A549 (cell line): Measurements from ENCODE around the gene TTC19.

Experiments
- KDM1A ChIP-seq: fragments of 200-600 bp; sonication (generic); IDR thresholded peaks from 2 replicates; pipeline ENCODE4 v1.6.1; 2016; ENCODE audit warnings: low read depth, mild to moderate bottlenecking
- POLR2A ChIP-seq: IDR thresholded peaks from 2 replicates; pipeline ENCODE4 v1.6.1; 2012; ENCODE audit warnings: mild to moderate bottlenecking, low read length
- RCOR1 ChIP-seq: fragments of 150-350 bp; IDR thresholded peaks from 2 replicates; pipeline ENCODE4 v1.6.1; 2014; ENCODE audit warnings: antibody characterized with exemption, low read length, low read depth
- USF2 ChIP-seq: fragments of 450-650 bp; IDR thresholded peaks from 2 replicates; pipeline ENCODE4 v1.6.1; 2014; ENCODE audit warnings: antibody characterized with exemption
- TF ChIP-seq, protein P1 (sequence below): fragments of >200 bp; sonication (Bioruptor Twin); formaldehyde crosslinking; IDR thresholded peaks from 3 replicates; pipeline ENCODE4 v1.5.1; 2016
- TF ChIP-seq, protein P2 (sequence below): IDR thresholded peaks from 2 replicates; pipeline ENCODE4 v1.6.1; 2012; ENCODE audit warnings: low read depth, borderline replicate concordance

GRCh38 chr17:15952048-15952532 is 47.5 kb upstream of the TTC19 start:
- TF ChIP-seq, protein P1, sequence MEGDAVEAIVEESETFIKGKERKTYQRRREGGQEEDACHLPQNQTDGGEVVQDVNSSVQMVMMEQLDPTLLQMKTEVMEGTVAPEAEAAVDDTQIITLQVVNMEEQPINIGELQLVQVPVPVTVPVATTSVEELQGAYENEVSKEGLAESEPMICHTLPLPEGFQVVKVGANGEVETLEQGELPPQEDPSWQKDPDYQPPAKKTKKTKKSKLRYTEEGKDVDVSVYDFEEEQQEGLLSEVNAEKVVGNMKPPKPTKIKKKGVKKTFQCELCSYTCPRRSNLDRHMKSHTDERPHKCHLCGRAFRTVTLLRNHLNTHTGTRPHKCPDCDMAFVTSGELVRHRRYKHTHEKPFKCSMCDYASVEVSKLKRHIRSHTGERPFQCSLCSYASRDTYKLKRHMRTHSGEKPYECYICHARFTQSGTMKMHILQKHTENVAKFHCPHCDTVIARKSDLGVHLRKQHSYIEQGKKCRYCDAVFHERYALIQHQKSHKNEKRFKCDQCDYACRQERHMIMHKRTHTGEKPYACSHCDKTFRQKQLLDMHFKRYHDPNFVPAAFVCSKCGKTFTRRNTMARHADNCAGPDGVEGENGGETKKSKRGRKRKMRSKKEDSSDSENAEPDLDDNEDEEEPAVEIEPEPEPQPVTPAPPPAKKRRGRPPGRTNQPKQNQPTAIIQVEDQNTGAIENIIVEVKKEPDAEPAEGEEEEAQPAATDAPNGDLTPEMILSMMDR: no peak
- TF ChIP-seq POLR2A (no peak), USF2 (no peak), RCOR1 (no peak), KDM1A (no peak)
- TF ChIP-seq, protein P2, sequence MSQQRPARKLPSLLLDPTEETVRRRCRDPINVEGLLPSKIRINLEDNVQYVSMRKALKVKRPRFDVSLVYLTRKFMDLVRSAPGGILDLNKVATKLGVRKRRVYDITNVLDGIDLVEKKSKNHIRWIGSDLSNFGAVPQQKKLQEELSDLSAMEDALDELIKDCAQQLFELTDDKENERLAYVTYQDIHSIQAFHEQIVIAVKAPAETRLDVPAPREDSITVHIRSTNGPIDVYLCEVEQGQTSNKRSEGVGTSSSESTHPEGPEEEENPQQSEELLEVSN: no peak
